NB4 (cell line): Measurements from ENCODE around the gene COL23A1.

Experiments
- DNase-seq: peaks from one replicate; pipeline ENCODE4 v3.0.0; 2010; ENCODE audit warnings: low read depth
- H3K4me3 ChIP-seq: one replicate; pipeline ENCODE4 v1.5.1; 2011; ENCODE audit warnings: mild to moderate bottlenecking, low read depth, low read length, moderate library complexity
- CTCF ChIP-seq: IDR thresholded peaks from one replicate; pipeline ENCODE4 v1.5.1; 2012; ENCODE audit warnings: low read depth, low read length
- MAX ChIP-seq: IDR thresholded peaks from 2 replicates; pipeline ENCODE4 v1.6.1; 2011; ENCODE audit warnings: low read depth, low read length
- MYC ChIP-seq: IDR thresholded peaks from 2 replicates; pipeline ENCODE4 v1.6.1; 2011; ENCODE audit warnings: low read depth, low read length
- POLR2A ChIP-seq: IDR thresholded peaks from 2 replicates; pipeline ENCODE4 v1.6.1; 2011; ENCODE audit warnings: mild to moderate bottlenecking; ENCODE audit not compliant: insufficient read length; ENCODE audit errors: extremely low read depth

Gene COL23A1

DNA sequence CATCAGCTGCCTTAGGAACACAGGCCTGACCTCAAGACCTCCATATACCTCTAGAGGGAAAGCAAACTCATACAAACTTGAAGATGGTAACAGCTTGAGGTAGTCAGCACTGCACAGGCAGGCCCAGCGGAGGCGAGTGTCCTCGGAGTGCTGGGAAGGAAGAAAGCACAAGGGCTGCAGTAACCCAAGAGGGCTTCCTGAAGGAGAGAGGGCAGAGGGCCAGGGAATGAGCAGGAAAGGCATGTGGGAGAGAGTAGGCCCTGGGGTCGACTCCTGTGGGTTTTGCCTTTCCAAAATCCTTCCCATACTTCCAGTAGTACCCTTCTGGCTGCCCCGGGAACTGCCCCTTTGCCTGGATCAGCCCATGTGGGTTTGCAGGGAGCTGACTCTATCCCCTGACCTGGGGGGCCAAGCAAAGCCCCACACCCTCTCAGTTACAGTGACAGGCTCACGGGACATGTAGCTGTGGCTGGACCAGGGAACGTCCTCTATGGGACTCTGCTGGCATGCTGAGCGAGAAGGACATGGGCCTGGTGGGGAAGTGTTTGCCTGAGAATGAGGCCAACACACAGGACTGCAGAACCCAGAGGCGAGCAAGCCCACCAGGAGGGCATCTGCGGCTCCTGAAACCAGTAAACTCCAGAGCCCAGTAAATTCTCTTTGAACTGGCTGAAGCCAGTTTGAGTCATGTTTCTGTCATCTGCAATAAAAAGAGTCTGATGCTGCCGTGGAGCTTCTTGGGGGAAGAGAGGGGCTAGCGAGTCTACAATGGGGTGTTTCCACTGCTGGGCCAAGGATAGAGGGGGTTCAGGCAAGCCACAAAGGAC lies 64.1 kb downstream of the COL23A1 start:
- TF ChIP-seq MYC (no peak), MAX (no peak), POLR2A (no peak), CTCF (no peak)
- peak overlapping the region; percentile 35 for H3K4me3 ChIP-seq
- DNase-seq = peak; percentile 81

DNA sequence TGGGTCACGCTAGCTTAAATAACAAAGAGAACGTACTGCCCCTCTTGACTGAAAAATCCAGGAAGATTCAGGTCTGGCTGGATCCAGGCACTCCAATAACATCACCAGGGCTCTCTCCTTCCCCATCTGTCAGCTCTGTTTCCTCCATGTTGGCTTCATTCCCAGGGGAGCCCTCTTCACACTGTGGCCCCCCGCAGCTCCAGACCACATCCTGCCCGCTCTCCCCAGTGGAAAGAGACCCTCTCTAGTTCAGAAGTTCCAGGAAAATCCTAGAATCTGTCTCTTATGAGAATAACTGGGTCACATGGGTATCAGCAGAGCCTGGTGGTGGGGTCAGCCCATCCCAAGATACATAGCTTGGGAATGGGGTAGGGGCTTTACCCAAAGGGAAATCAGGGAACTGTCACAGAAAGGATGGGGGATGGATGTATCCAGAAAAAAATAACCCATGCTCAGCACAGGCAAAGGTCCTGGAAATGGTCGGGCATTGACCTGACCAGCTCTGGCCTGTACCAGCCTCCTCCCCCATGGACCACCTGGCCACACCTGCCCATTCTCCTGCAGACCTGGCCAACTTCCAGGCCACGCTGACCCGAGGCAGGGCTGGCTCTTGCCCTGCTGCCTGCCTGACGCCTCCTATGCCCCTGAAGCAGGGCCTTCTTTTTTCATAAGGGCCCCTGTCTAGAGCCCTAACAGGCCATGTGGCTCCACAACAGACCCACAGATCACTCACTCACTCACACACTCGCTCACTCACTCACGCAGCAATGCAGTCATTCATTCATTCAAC lies 65.9 kb downstream of the COL23A1 start:
- no peak overlapping the region for H3K4me3 ChIP-seq
- TF ChIP-seq POLR2A (no peak), CTCF (no peak), MAX (no peak), MYC (no peak)
- DNase-seq = peak; percentile 63

- TF ChIP-seq MAX (no peak), MYC (no peak), POLR2A (no peak), CTCF (no peak)
- DNase-seq = no peak
- no peak overlapping the region for H3K4me3 ChIP-seq
These were observed 67.8 kb downstream of the COL23A1 start for GRCh38 chr5:178522361-178522760.

- H3K4me3 ChIP-seq = no peak overlapping the region
- TF ChIP-seq MYC (no peak), POLR2A (no peak), MAX (no peak), CTCF (no peak)
- no peak for DNase-seq
These were observed 69.3 kb downstream of the COL23A1 start for GRCh38 chr5:178520851-178521250.

- TF ChIP-seq CTCF (no peak), POLR2A (no peak), MAX (no peak), MYC (no peak)
- DNase-seq = no peak
- no peak overlapping the region for H3K4me3 ChIP-seq
These were observed 70.4 kb downstream of the COL23A1 start for GRCh38 chr5:178519804-178520203.
